Fibroblast of lung (primary cell): ENCODE data around the gene FGF1.

Experiments
- CTCF ChIP-seq, 2 donors: IDR thresholded peaks in 1 of 2; conservative IDR thresholded peaks in 1 of 2; 1 replicate in 1 of 2; 2 replicates in 1 of 2; pipeline ENCODE4 v1.5.1; 2011 to 2012; ENCODE audit warnings: low read length in 2 of 2, control low read depth in 1 of 2, inconsistent platforms in 1 of 2, low read depth in 1 of 2, mild to moderate bottlenecking in 1 of 2
- EZH2 ChIP-seq: IDR thresholded peaks from 2 replicates; pipeline ENCODE4 v1.5.1; 2012; ENCODE audit warnings: low read length, control low read depth, mild to moderate bottlenecking; ENCODE audit errors: missing control alignments

DNA sequence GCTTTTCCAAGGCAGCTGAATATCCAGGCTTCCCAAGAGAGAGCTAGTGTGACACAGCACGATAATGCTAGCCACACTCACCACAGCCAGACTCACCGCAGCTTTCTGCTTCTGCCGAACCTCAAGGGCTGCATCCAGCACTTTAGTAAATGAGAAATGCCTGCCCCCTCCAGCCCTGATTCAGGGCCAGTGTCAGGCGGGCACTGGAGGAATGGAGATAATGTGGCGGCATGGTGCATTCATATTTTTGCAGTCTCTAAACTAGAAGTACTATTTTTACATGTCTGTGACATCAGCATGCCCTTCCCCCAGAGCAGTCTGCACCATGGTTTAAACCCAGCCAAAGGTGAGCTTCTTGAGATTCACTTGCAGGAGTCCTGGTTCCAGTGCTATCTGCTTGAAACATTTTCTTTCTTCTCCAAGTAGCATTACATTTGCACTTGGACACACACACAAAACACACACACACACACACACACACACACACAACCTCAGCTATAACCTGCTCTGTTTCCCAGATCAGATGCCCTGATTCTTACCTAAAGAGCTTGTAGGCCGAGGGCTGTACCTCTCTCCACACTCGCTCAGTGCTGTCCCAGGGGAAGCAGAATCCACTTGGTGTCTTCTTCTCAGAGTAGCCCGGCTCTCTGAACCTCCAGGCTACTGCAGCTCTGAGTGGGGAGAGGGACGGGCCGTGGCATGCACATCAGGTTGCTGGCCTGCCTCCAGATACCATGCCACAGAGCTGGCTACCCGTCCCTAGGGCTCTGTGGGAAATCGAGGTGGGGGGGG lies at the start of gene FGF1:
- TF ChIP-seq CTCF (conservative IDR thresholded peaks at IDR 0.05 in 1 of 2, IDR thresholded peaks at IDR 0.05 in 1 of 2; ENCODE audit: low read depth in 1 of 2, low read length in 2 of 2) (no peak), EZH2 (no peak)
